Spinal cord (tissue), 10 donors: ENCODE results near the gene FBXO46. TPM values are rescaled to one million over a fixed set of nuclear protein-coding genes. Genes with fewer than 3 reads are reported as not detected.

ENCODE experiments used
- DNase-seq, 6 donors: peaks; one replicate each; pipeline versions ENCODE4 v3.0.0 to v3.0.0-alpha.2; 2013 to 2015; ENCODE audit warnings: low spot score in 6 of 6, low read depth in 4 of 6
- H3K27ac ChIP-seq: one replicate; pipeline ENCODE4 v1.5.1; 2013; ENCODE audit warnings: low read depth, low read length, control low read depth
- H3K27me3 ChIP-seq: one replicate; pipeline ENCODE4 v1.6.1; 2013; ENCODE audit warnings: low read length; ENCODE audit not compliant: control insufficient read depth, insufficient read depth
- H3K36me3 ChIP-seq: one replicate; pipeline ENCODE4 v1.6.1; 2013; ENCODE audit warnings: low read length; ENCODE audit not compliant: control insufficient read depth, insufficient read depth
- H3K4me1 ChIP-seq: one replicate; pipeline ENCODE4 v1.6.1; 2013; ENCODE audit warnings: low read length; ENCODE audit not compliant: control insufficient read depth, insufficient read depth
- H3K4me3 ChIP-seq: one replicate; pipeline ENCODE4 v1.5.1; 2013; ENCODE audit warnings: low read depth, low read length, control low read depth
- H3K9me3 ChIP-seq: one replicate; pipeline ENCODE4 v1.6.1; 2013; ENCODE audit warnings: low read length; ENCODE audit not compliant: control insufficient read depth, insufficient read depth
- WGBS: methylation state at CpG from one replicate; pipeline ENCODE4 v1.1.5; 2013; ENCODE audit warnings: missing lambda C conversion rate; ENCODE audit not compliant: insufficient coverage; 5-methylcytosine and 5-hydroxymethylcytosine counted together
- long read RNA-seq, 4 donors: transcript quantifications; one replicate each; lab custom pipeline, GENCODE V29; 2026
- polyA plus RNA-seq, 2 donors: library from polyadenylated mRNA; unstranded; fragments of 120-200 nt; gene quantifications; one replicate each; pipeline ENCODE4 v1.2.1, GENCODE V29; 2013; ENCODE audit not compliant: insufficient read length in 2 of 2
- total RNA-seq, 2 donors: library from RNA; depleted of rRNA in 1 of 2; stranded (reverse); fragments of 120-200 nt in 1 of 2; fragments of >200 nt in 1 of 2; gene quantifications; one replicate each; pipeline versions ENCODE4 v1.2.3 to v1.2.4, GENCODE V29; 2013 to 2014
- donor health status: healthy.

The FBXO46 gene, protein sequence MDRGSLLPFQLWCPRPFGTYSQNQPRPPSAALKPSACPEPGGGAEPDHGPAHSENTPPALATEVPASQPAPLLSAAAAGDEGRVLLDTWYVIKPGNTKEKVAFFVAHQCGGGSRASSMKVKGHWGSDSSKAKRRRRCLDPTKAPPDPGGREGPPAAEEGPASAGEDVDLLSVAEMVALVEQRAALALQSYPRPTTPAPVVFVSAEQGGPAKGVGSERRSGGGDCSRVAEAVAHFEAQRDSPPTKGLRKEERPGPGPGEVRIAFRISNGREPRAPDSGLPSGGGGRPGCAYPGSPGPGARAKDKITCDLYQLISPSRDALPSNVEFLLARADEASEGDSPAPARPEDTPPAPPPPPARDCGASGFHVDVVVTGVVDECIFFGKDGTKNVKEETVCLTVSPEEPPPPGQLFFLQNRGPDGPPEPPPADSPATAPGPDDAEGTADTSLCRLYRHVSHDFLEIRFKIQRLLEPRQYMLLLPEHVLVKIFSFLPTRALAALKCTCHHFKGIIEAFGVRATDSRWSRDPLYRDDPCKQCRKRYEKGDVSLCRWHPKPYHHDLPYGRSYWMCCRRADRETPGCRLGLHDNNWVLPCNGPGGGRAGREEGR
- total RNA-seq (10 to 100 TPM in 1 of 2 donors, 1 to 10 TPM in 1; 3.5 to 11.0 TPM), polyA plus RNA-seq (10 to 100 TPM; 11.4 to 13.6 TPM)
- long read RNA-seq, donor 1 = 0 reads
- long read RNA-seq, donor 2 = 0 reads
- long read RNA-seq, donor 3, partial matches to known transcripts = 10 of 10 reads
- long read RNA-seq, donor 3, other reads (novel, unspliced or antisense) = 0 of 10 reads
- long read RNA-seq, donor 4, partial matches to known transcripts = 0 of 5 reads
- long read RNA-seq, donor 4, other reads (novel, unspliced or antisense) = 0 of 5 reads

GRCh38 chr19:45730368-45731288 lies at the start of gene FBXO46:
TSS of gene FBXO46 (minus strand) at chr19:45730896. CDS start at chr19:45713495, 17,401 bp downstream.
- 0% methylated on average over 43 of the region's 48 CpGs for WGBS
- peaks cover 29% of the 10 kb centered on the region for H3K4me1 ChIP-seq
- H3K27ac ChIP-seq = peak within 1 kb of the TSS; percentile 22
- H3K9me3 ChIP-seq = no peaks in the 10 kb centered on the region
- H3K4me3 ChIP-seq = peak within 1 kb of the TSS; percentile 76
- peaks cover 6% of the 10 kb centered on the region for H3K36me3 ChIP-seq
- peak; percentile 89 to 100 (median 96) for DNase-seq
- H3K27me3 ChIP-seq = no peaks in the 10 kb centered on the region

DNA sequence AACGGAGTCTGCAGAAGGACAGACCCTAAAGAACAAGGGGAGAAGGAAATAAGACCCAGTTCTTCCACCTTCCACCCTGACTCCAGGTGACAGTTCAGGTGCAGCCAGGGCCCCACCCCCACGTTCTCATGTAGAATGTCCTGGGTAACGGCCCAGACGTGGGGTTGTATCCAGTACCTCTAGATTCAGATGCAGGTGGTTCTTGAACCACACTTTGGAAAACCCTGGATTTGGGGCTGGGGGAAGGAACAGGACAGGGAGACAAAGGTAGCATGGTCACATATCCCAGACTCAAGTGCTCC lies 49.4 kb upstream of the FBXO46 start:
- H3K4me3 ChIP-seq = no peak overlapping the region
- no peaks in the 10 kb centered on the region for H3K9me3 ChIP-seq
- 74% methylated on average over 3 of the region's 4 CpGs for WGBS
- peaks cover 54% of the 10 kb centered on the region for H3K4me1 ChIP-seq
- no peak overlapping the region for H3K27ac ChIP-seq
- no peaks in the 10 kb centered on the region for H3K27me3 ChIP-seq
- H3K36me3 ChIP-seq = peaks cover 84% of the 10 kb centered on the region
- no peak for DNase-seq

DNA sequence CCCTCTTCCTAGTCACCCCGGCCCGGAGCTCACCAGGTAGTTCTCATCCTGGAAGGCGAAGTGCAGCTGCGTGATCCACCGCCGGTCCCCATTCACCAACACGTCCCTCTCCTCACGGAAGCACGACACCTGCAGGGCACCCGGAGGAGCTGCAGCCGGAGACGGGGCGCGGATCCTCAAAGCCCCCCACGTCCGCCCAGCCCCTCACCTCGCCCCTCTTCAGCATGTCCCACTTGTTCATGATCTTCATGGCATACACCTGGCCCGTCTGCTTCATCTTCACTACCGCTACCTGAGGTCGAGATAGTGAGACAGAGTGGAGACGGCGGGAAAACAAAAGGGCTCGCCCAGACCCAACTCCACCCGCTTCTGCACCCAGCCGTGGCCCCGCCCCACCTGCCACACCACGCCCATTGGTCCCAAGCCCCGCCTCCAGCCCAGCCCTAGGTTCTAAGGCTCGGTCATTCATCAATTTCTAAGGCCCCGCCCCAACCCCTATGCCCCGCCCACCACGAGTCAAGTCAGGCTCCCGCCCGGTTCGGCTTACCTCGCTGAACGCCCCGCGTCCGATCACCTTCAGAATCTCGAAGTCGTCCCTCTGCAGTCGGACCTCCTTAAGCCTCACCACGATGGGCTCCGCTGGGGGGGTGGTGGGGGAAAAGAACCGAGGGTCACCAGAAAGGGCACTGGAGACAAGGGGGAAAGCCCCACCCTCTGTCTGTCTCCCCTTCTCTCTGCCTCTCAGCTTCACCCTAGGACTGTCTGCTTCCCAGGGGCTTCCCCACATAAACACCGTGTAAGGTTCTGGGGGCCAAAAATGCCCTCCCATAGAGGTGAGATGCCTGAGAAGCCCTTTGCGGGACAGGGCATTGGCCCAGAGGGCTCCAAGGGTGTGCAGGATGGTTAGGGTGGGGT lies 48.8 kb upstream of the FBXO46 start:
- H3K4me3 ChIP-seq = peak overlapping the region; percentile 16
- H3K27me3 ChIP-seq = no peaks in the 10 kb centered on the region
- peaks cover 83% of the 10 kb centered on the region for H3K36me3 ChIP-seq
- no peaks in the 10 kb centered on the region for H3K9me3 ChIP-seq
- peaks cover 49% of the 10 kb centered on the region for H3K4me1 ChIP-seq
- 17% methylated on average over 30 of the region's 48 CpGs for WGBS
- no peak overlapping the region for H3K27ac ChIP-seq
- peak in 2 of 6 donors; percentile 77 to 85 for DNase-seq

DNA sequence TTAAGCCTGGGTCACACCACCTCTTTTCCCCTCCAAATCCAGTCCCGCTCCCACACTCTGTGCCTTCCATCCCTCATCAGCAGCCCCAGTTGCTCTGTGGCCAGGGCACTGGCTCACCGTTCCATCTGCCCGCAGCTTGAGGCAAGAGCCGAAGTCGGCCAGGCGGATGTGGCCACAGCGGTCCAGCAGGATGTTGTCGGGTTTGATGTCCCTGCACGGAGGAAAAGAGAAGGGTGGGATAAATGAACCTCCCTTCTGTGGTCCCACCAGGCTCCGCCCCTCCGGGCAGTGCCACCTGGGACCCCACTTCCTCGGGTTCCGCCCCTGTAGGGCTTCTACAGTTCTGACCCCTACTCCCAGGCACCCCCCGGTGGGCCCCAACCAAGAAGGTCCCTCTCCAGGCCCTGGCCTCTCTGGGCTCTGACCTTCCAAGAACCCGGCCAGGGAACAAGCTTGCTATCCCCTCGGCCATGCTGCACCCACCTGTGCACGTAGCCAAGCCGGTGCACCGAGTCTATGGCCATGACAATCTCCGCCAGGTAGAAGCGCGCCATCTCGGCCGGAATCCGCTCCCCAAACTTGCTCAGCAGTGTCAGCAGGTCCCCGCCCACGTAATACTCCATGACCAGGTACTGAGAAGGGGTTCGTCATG lies 47.4 kb upstream of the FBXO46 start:
- no peaks in the 10 kb centered on the region for H3K27me3 ChIP-seq
- peaks cover 42% of the 10 kb centered on the region for H3K4me1 ChIP-seq
- peaks cover 80% of the 10 kb centered on the region for H3K36me3 ChIP-seq
- H3K27ac ChIP-seq = no peak overlapping the region
- DNase-seq = no peak
- H3K9me3 ChIP-seq = no peaks in the 10 kb centered on the region
- 97% methylated on average over 25 of the region's 28 CpGs for WGBS
- no peak overlapping the region for H3K4me3 ChIP-seq

DNA sequence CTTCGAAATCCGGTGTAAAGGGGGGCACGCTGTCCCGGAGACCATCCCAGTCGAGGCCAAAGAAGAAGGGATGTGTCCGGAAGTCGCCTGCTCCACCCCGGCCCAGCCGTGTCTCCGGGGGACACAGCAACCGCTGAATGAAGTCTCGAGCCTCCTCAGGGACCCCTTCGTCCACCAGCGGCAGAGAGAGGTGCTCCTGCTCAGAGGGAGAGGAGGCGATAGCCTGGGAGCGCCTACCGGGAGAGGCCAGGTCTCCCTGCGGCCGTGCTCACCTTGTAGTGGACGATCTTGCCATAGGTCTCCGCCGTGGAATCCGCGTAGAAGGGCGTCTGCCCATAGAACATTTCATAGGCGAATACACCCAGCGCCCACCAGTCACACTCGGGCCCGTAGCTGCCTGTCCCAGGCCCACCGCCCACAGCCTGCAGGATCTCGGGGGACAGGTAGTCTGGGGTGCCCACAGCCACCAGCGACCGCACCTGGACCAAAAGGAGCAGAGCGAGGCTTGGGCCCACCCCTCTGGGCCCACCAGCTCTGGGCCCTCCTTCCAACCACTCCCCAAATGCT lies 46.8 kb upstream of the FBXO46 start:
- Histone ChIP-seq H3K27ac (no peak overlapping the region), H3K4me1 (peaks cover 37% of the 10 kb centered on the region), H3K4me3 (no peak overlapping the region), H3K27me3 (no peaks in the 10 kb centered on the region), H3K9me3 (no peaks in the 10 kb centered on the region), H3K36me3 (peaks cover 82% of the 10 kb centered on the region)
- DNase-seq = no peak
- WGBS = 96% methylated on average over 34 of the region's 34 CpGs

DNA sequence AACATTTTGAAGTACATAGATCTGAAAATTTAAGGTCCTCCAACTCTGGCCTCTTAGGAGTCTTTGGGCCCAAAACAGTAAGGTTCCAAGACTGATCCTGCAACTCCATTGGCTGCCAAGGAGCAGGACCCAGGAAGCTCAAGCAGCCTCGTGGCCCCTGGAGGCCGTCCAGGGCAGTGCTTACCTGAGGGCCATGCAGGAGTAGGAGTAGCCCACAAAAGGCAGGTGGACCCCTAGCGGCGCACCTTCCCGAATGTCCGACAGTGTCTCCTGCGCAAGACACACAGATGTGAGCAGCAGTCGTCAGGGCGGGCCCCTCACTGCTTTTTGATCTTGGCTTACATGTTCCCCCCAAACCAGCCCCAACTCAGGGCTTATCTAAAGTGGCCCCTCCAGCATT lies 44.1 kb upstream of the FBXO46 start:
- 83% methylated on average over 8 of the region's 9 CpGs for WGBS
- H3K36me3 ChIP-seq = peaks cover 76% of the 10 kb centered on the region
- no peak for DNase-seq

GRCh38 chr19:45773384-45773783 lies 42.7 kb upstream of the FBXO46 start:
- Histone ChIP-seq H3K4me1 (peaks cover 28% of the 10 kb centered on the region), H3K36me3 (peaks cover 64% of the 10 kb centered on the region), H3K27me3 (peaks cover 2% of the 10 kb centered on the region), H3K27ac (no peak overlapping the region), H3K4me3 (no peak overlapping the region), H3K9me3 (no peaks in the 10 kb centered on the region)
- DNase-seq = no peak
- WGBS = no CpG with 5 or more reads among the region's 2 CpGs

More for the DNA sequence above, 44.1 kb upstream of the FBXO46 start:
- Histone ChIP-seq H3K27ac (no peak overlapping the region), H3K27me3 (no peaks in the 10 kb centered on the region), H3K4me3 (no peak overlapping the region), H3K9me3 (no peaks in the 10 kb centered on the region), H3K4me1 (peaks cover 29% of the 10 kb centered on the region)

GRCh38 chr19:45772912-45773311 lies 42.2 kb upstream of the FBXO46 start:
- DNase-seq = no peak
- H3K9me3 ChIP-seq = no peaks in the 10 kb centered on the region
- WGBS = 78% methylated on average over 1 of the region's 3 CpGs
- peaks cover 30% of the 10 kb centered on the region for H3K4me1 ChIP-seq
- H3K4me3 ChIP-seq = no peak overlapping the region
- peaks cover 59% of the 10 kb centered on the region for H3K36me3 ChIP-seq
- H3K27ac ChIP-seq = no peak overlapping the region
- H3K27me3 ChIP-seq = peaks cover 4% of the 10 kb centered on the region
